GM18502 (cell line): ENCODE measurements around the gene HOXD9.

Experiments used
- ATAC-seq: cut with Tn5 transposase; IDR thresholded peaks from one replicate; pipeline ENCODE4 v1.9.1; 2021; ENCODE audit warnings: mild to moderate bottlenecking; ENCODE audit not compliant: unreplicated experiment, poor library complexity

Gene HOXD9

DNA sequence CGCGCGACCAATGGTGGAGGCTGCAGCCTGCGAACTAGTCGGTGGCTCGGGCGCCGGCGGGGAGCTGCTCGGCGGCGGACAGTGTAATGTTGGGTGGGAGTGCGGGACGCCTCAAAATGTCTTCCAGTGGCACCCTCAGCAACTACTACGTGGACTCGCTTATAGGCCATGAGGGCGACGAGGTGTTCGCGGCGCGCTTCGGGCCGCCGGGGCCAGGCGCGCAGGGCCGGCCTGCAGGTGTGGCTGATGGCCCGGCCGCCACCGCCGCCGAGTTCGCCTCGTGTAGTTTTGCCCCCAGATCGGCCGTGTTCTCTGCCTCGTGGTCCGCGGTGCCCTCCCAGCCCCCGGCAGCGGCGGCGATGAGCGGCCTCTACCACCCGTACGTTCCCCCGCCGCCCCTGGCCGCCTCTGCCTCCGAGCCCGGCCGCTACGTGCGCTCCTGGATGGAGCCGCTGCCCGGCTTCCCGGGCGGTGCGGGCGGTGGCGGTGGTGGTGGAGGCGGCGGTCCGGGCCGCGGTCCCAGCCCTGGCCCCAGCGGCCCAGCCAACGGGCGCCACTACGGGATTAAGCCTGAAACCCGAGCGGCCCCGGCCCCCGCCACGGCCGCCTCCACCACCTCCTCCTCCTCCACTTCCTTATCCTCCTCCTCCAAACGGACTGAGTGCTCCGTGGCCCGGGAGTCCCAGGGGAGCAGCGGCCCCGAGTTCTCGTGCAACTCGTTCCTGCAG is at the start of gene HOXD9:
HOXD9 (plus strand) TSS at position 37 of the 728 bp plus-strand sequence; CDS start at position 87, 50 bp downstream.
- ATAC-seq, result no peak

DNA sequence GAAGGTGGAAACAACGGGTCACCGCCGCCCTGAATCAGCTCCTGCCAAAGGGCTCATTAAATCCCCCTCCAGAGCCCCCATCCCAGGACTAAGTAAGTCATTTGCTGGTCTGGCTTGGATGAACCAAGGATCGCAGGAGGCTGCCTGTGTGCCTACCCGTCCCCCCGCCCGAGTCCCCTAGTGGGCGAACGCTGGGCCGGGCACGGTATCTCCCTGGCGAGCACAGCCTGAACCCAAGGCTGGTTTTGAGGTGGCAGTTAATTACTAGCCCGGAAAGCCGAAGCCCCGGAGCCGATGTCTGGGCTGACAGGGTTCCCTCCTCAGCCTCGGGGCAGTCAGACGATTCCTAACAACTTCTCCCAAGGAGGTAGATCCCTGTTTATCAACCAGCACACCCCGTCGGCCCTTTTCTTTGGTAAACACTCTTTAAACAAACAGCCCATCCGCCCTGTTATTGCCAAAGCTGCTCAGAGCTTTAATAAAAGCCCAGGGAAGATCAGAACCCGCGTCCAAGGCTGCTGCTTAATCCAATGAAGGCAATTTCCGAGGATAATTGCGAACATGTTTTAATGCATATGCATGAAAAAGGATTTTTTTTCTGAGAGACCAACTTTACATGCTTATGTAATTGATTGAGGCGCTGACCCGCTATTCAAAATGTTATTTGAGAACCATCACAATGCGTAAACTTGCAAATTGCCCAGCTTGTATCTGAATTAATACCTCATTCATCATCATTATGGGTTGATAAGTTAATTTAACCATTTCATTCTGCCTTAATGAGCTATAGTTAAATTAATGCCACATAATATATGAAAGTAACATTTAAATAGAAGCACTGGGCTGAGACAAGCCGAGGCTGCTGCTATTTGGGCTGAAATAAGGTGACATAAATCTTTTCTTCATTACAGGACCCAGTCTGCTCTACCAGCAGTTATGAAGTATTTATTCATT is 49.3 kb upstream of the HOXD9 start:
- no peak for ATAC-seq

DNA sequence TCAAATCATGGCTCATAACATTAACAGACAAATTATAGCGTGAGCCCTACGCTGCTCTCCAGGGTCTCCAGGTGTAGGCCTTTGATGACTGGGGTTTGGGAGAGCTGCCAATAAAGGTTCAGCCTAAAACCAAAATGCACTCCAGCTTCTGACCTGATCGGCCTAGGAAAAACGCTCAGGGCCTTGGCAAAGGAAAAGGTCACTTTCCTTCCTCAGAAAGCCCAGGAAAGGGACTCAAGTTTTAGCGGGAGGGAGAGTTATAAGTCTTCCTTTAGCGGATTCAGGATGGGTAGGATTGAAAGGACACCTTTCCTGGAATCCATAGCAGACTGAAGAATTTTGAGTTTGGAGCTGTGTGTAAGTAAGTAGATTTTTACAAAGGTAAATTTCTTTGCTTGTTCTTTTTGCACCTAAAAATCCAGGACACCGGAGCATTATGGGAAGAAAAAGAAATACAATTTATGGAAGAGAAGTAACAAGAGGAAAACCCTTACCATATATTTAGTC is 47.5 kb upstream of the HOXD9 start:
- ATAC-seq, result no peak

DNA sequence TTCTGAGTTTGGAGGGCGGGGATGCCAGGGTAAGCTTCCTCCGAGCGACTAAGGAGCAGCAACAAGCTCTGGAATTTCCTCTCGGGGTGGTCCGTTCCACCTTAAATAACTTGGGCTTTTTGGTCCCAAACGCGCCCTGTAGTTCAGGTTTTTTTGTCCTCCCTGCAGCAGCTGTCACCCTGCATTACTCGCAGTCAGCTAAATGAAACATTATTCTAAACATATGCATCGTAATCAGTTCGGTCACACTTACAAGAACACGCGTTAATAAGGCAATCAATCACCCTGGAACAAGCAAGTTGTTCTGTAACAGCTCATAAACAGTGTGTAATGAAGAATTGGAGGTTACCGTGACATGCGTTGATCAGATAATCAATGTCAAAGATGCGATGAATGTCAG is 47.0 kb upstream of the HOXD9 start:
- no peak for ATAC-seq

DNA sequence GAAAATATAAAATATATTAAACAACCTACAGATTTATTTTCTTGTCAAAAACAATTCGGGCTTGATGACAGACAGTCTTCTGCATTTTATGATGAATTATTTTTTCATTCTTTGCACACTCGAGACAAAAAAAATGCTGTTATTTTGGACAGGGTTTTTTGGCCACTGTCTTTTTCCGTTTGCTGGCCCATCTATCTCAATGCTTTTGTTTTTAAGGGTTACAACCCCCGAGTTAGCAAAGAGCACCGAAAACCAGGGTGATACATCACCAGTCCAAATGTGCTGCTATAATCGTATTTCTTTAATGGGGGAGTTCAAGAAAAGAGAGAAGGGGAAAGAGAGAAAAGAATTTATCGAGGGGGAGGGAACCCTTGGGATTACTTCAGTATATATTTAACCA is 46.5 kb upstream of the HOXD9 start:
- ATAC-seq, result no peak

DNA sequence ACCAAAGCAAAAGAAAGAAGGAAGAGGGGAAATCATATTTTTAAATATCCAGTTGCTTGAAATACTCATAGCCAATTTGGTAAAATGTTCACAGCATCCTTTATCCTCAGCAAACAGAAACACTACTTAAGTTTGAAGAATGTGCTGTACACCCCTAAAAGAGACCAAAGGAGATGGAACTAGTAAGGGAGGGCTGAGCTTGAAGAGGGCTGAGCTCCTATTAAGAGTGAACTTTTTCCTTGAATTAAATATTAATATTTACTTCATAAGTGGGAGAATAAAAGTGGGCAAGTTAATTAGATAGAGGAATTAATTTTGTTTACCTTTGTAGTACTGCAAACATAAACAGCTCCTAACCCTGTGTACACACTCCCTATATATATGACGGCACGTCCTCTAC is 45.7 kb upstream of the HOXD9 start:
- ATAC-seq, result no peak

DNA sequence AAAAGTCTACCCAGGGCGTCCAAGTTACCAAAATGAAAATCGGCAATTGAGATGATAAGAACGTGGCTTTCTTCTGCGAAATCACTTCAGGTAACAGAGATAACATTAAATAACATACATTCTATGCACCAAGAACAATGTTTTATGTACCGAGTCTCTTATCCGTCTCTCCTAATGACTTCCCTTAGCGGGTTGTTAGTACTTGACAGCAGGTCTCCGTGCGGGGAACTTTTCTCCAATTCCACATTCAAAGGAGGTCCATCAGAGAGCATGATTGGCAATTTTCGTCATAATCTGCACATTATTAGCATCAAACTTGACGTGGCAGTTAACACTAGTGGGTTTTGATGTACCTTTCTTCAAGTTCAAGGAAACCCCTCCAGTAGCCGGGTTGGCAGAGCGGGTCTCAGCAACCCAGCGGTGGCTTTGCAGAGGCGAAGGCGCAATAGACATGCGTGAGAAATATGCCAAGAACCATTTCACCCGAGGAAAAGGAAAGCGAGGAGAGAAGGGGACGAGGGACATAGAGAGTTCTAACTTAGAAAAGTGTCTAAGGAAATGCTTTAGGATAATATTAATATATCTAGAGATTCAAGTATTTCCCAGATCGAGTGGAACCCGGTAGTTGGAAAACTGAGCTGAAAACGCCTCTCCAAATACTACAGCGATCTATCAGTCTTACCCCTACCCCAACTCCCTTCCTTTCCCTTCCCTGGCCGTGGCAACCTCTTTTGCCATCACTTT is 43.8 kb upstream of the HOXD9 start:
- ATAC-seq, result no peak

DNA sequence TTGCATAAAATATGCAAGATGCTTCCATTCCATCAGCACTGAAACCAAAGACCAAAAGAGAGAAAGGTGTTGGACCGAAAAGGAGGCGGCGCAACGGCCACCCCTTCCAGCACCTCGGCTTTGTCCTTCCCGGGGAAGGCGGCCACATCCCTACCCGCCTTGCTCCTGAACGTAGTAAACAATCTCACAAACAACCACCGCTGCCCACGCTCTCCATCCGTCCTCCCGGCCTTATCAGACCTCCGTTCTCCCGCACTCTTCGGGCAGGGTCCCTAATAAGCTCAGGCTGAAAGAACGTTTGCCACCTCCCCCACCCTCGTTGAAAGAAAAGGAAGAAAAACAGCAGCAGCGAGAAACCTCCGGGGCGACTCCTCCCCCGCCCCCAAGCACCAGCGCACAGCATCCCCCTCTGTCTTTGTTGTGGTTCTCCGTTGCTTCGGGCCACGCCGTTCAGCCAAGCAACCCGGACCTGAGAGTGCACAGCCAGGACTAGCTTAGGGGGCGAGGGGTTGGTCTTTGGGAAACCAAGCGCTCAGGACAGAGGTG is 43.2 kb upstream of the HOXD9 start:
- no peak for ATAC-seq

DNA sequence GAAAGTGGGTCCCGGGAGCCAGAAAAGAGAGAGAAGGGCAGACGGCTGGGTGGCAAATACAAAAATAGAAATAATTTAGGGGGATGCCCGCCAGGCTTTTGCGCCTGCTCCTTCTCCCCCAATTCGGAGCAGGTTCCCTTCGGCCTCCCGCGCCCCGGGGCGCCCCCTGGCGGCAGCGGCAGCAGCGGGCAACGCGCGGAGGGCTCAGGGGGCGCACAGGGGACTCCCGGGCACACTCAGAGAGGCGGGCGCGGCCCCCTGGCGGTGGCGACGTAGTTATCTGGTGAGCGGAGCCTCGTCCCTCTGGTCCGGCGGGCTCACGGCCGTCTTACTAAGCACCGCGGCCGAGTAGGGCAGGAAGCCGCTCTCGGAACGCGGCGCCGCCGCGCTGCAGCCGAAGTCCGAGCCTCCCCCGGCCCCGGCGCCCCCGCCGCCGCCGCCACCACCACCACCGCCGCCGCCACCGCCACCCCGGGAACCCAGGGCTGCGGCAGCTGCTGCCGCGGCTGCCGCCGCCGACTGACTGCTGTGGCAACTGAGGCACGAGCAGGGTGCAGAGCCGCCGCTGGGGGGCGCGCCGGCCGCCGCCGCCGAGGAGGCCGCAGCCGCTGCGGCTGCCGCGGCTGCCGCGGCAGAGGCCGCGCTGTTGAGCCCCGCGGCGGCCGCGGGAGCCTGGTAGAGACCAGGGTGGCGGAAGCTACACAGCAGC is 42.5 kb upstream of the HOXD9 start:
- ATAC-seq, result no peak

DNA sequence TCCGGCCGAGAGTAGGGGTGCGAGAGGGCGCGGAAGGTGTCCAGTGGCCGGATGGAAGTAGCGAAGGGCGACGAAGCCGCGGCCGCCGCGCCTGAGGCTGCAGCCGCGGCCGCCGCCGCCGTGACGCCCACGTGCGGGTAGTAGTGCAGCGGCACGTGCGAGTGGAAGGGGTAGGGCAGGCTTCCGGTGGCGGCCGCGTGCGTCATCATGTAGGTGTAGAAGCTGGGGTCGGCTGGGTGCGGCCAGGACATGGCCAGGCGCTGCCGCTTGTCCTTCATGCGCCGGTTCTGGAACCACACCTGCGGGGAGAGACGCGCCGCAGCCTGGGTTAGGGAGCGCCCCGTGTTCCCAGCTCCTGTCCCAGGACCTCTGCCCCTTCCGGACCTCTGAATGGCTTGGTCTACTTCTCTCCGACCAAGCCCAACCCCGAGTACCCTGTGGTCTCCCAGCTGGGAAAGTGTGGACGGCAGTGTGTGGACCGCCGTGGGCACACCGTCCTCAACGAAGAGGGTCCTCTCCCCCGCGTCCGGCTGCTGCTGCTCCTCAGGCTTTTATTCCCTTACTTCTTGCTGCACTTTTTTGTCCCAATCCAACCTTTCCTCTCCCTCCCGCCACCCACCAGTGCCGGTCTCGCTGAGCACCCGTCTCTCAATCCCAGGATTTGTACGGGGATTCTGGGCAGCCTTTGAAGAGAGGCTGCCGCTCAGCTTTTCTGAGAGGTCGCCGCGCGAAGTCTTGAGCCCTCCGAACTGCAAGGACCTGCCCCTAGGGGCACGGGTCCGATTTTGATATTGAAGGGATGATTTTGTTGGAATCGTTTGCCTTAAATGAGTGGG is 41.8 kb upstream of the HOXD9 start:
- ATAC-seq, result no peak

DNA sequence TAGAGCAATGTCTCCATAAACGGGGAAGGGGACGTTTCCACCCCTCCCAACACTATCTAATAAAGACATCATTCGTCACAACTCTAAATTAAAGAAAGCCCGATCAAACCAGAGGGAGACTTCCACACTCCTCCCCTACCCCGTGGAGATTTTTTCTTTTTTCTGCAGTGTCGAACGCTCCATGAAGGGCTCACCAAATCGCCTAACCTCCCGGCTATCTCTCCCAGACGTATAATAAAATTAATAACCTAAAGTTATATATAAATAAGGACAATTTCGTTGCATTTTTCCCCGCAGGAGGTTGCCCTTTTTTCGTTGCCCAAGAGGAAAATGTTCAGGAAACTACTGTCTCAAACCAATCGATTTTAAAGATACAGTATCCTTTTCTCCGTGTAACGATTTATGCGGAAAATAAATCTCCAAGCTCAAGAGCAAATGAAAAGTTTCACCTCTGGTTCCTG is 41.1 kb upstream of the HOXD9 start:
- ATAC-seq, result no peak

DNA sequence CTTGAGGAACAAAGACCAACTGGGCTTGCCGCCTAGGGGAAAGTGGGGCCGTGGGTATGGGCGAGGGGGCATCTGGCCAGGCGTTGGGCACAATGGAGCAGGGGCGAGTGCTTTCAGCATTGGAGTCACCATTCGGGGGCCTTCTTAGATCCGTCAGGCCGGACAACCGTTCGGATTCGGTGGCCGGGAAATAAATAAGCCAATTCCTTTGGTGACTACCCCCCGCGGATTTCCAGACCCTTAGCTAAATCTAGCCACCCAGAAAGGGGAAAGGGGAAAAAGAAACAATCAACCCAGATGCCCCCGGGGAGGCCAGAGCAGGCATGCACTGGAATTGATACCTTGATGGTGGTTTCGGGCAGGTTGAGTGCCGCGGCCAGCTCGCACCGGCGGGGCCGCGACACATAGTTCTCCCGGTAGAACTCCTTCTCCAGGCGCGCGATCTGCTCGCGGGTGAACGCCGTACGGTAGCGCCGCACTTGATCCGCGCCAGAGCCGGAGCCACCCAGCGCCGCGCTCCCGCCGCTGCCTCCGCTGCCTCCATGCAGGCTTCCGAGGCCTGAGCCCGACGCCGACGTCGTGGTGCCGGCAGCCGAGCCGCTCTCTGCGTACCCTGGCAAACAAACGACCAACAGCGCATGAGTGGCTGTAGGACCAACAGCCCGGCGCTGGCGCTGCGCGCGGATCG is 40.5 kb upstream of the HOXD9 start:
- no peak for ATAC-seq

DNA sequence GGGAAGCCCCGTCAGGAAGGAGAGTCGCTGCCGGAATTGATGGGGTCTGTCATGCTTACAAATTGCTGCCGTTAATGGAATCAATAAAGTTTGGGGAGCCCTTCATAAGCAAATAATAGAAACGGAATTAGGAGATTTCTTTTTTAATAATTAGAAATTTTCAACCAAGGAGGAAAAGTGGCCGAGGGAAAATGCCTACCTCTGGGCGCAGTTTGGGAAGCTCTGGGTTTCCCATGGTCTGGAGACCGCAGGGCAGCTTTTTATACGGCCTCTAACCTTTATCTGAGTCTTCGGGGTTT is 40.0 kb upstream of the HOXD9 start:
- ATAC-seq, result no peak

DNA sequence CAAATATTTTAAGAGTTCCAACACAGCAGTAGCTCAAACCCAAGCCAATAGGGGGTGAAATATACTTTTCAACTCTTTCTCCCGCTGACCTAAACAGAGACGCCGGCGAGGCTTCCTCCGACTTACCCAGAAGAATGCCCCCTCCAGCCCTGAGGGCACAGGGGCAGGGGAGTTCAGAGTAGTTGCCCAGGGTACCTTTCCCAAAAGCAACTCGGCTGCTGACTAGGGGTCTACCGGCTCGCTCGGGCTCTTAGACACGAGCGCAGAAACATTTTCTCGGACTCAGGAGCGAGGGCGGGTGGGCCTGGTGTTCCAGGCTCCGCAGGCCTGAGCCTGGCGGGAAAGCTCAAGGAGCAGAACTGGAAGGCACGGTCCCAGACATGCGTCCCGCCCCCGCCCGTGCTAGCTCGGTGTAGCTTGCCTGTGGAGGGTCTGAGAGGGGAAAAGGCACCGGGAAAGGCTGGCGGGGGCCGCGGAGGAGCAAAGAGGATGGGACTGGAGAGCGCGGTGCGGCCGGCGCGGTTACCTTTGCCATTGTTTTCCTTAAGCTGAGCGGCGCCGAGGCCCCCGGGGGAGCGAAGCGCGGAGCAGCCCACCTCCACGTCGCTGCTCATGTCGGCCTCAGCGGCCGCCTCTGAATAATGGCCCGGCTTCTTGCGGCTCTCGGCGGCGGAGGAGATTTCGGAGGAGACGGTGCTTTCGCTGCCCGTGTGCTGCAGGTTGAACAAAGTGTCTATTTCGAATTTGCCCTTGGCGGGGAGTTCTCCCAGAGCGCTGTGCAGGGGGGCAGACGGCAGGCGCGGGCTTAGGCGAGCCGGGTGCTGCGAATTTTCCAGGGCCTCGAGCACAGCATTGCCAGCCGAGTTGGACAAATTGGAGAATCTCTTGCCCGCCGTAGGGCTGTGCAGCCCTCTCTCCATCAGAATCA is 39.4 kb upstream of the HOXD9 start:
- no peak for ATAC-seq

DNA sequence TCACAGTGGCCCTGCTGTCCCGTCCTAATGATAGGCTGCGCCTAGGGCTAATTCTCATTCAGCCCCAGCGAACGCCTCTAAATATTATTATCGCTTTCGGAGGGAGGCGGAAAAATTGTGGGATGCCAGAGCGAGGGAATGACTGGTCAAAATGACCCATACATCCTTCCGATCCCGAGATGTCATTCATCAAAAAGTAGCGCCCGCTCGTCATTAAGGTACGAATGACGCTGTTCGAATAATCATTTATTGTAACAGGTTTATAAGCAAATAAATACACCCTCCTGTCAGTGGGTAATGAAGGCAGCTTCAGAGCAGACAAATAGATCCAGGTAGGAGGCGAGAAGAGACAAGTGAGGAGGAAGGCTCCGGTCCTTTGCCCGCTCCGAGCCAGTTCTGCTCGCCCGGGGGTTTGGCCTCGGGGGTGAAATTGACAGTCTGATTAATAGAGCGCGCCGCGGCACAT is 38.7 kb upstream of the HOXD9 start, which contains the start of gene EVX2:
EVX2 (minus strand) TSS at position 167 of the 466 bp plus-strand sequence. CDS start 186 bp downstream, outside the sequence.
- no peak for ATAC-seq

DNA sequence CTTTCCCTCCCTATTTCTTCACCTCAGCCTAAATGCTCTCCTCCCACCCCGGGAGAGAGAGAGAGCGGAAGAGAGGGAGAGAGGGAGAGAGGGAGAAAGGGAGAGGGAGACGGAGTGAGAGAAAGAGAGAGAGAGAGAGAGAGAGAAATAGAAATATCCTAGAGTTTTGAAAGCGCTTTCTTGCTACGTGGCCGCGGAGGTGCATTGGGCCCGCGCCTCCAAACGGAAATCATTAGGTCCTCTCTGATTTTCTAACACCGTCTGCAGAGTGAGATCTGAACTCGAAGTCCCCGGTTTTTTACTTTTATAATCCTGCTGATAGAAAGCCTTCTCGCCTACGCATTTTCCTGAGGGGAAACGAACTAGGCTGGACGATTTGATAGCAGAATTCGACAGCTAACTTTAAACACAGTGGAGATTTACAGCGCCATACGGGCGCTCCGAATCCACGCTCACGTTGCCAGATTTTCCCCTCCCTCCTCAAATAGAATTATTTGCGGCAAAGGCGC is 37.9 kb upstream of the HOXD9 start:
- no peak for ATAC-seq
